Panc1 (cell line): ENCODE data around the gene TTC9B.

Source experiments
- CTCF ChIP-seq: fragments of 450-650 bp; IDR thresholded peaks from 2 replicates; pipeline ENCODE4 v1.5.1; 2017; ENCODE audit warnings: mild to moderate bottlenecking
- POLR2AphosphoS5 ChIP-seq: IDR thresholded peaks from 2 replicates; pipeline ENCODE4 v1.6.1; 2012; ENCODE audit warnings: mild to moderate bottlenecking, low read depth, low read length, moderate library complexity
- SIN3A ChIP-seq: IDR thresholded peaks from 2 replicates; pipeline ENCODE4 v1.6.1; 2012; ENCODE audit warnings: low read depth, mild to moderate bottlenecking, low read length, moderate library complexity, borderline replicate concordance; ENCODE audit not compliant: insufficient read depth

- TF ChIP-seq CTCF (no peak), POLR2AphosphoS5 (no peak), SIN3A (no peak)
Observed at GRCh38 chr19:40205760-40206159, 12.4 kb downstream of the TTC9B start.
